K562 (cell line): ENCODE measurements around the gene ETS2. TPM values are rescaled to one million over a fixed set of nuclear protein-coding genes. Genes with fewer than 3 reads are reported as not detected.

ENCODE experiments used
- ATAC-seq: fragments of 200-7000 bp; cut with Tn5 transposase; 3 replicates; pipeline ENCODE4 v1.9.1; 2020; ENCODE audit warnings: moderate library complexity
- BruUV-seq: library from RNA; stranded (reverse); fragments of 400-500 nt; replicated peaks from 2 replicates; lab custom pipeline; 2021; lab: Mats Ljungman, UMichigan
- CTCF ChIA-PET: fragments of 300-600 bp; formaldehyde crosslinking; extraction: SDS; loops from one replicate; lab custom pipeline; 2021; ENCODE audit warnings: low intra/inter-chr PET ratio; lab: Yijun Ruan, JAX
- POLR2A ChIA-PET: fragments of 300-600, 350-650 bp; sonication (Branson Sonifier 250); formaldehyde crosslinking; extraction: SDS; loops from one replicate; lab custom pipeline; 2021; ENCODE audit warnings: antibody characterized with exemption, inconsistent platforms; lab: Yijun Ruan, JAX
- DNase-seq, 4 experiments: peaks; one replicate each; pipeline versions ENCODE4 v3.0.0 to v3.0.0-alpha.2; 2011 to 2018; ENCODE audit warnings: low spot score in 3 of 4, mixed read lengths in 3 of 4; ENCODE audit errors: extremely low read depth in 1 of 4
- FAIRE-seq: peaks from 2 replicates; lab custom pipeline; 2011; peaks lifted over from hg19 to GRCh38; lab: Jason Lieb, UNC
- H2AFZ ChIP-seq: 2 replicates; pipeline ENCODE4 v1.6.0; 2011; ENCODE audit warnings: low read depth, low read length, control low read depth, inconsistent platforms
- H3K27ac ChIP-seq: fragments of 200-600 bp; 3 replicates; pipeline ENCODE4 v1.8.0; 2011; ENCODE audit warnings: low read depth, mild to moderate bottlenecking, control low read depth, inconsistent platforms, low read length, moderate library complexity, mixed read lengths; ENCODE audit errors: extremely low read depth
- H3K27me3 ChIP-seq, 2 experiments: fragments of 300-600 bp in 1 of 2; 2 replicates in 1 of 2; 3 replicates in 1 of 2; pipeline versions ENCODE4 v1.6.0 to v1.8.0; 2011; ENCODE audit warnings: inconsistent platforms in 2 of 2, low read length in 2 of 2, mild to moderate bottlenecking in 1 of 2, mixed read lengths in 1 of 2, moderate library complexity in 1 of 2; ENCODE audit not compliant: control insufficient read depth in 2 of 2, insufficient read depth in 2 of 2
- H3K36me3 ChIP-seq: fragments of 300-600 bp; 3 replicates; pipeline ENCODE4 v1.8.0; 2011; ENCODE audit warnings: mild to moderate bottlenecking, low read length, inconsistent platforms; ENCODE audit not compliant: control insufficient read depth, insufficient read depth
- H3K4me1 ChIP-seq, 2 experiments: fragments of 200-600 bp in 1 of 2; replicated peaks in 1 of 2; 2 replicates in 1 of 2; 3 replicates in 1 of 2; pipeline versions ENCODE4 v1.5.1 to v1.8.0; 2011; ENCODE audit warnings: inconsistent platforms in 2 of 2, low read length in 2 of 2, mild to moderate bottlenecking in 1 of 2, mixed read lengths in 1 of 2, moderate library complexity in 1 of 2; ENCODE audit not compliant: control insufficient read depth in 2 of 2, insufficient read depth in 2 of 2
- H3K4me2 ChIP-seq: 2 replicates; pipeline ENCODE4 v1.6.1; 2011; ENCODE audit warnings: low read length, control low read depth, inconsistent platforms, mixed read lengths; ENCODE audit not compliant: insufficient read depth
- H3K4me3 ChIP-seq: fragments of 200-600 bp; sonication (generic), shearing (Covaris generic); 2 replicates; pipeline ENCODE4 v1.5.1; 2016; ENCODE audit warnings: control low read depth, inconsistent platforms
- H3K79me2 ChIP-seq: fragments of 200-600 bp; 3 replicates; pipeline ENCODE4 v1.8.0; 2011; ENCODE audit warnings: low read length, inconsistent platforms; ENCODE audit not compliant: control insufficient read depth, insufficient read depth
- H3K9ac ChIP-seq, 2 experiments: 2 replicates each; pipeline versions ENCODE4 v1.6.0 to v1.6.1; 2011; ENCODE audit warnings: low read depth in 2 of 2, low read length in 2 of 2, control low read depth in 1 of 2, inconsistent platforms in 1 of 2, mild to moderate bottlenecking in 1 of 2, mixed read lengths in 1 of 2; ENCODE audit not compliant: insufficient read depth in 1 of 2
- H3K9me1 ChIP-seq: one replicate; pipeline ENCODE4 v1.6.0; 2011; ENCODE audit warnings: inconsistent platforms, mild to moderate bottlenecking, low read length, moderate library complexity; ENCODE audit not compliant: control insufficient read depth, insufficient read depth
- H3K9me3 ChIP-seq: replicated peaks from 2 replicates; pipeline ENCODE4 v1.5.1; 2011; ENCODE audit warnings: low read depth, low read length, inconsistent platforms; ENCODE audit not compliant: control insufficient read depth, insufficient read depth
- H4K20me1 ChIP-seq: replicated peaks from 2 replicates; pipeline ENCODE4 v1.6.1; 2011; ENCODE audit warnings: low read length, inconsistent platforms, mixed read lengths; ENCODE audit not compliant: control insufficient read depth, insufficient read depth
- BDP1 ChIP-seq: IDR thresholded peaks from 3 replicates; pipeline ENCODE4 v1.6.1; 2011; ENCODE audit not compliant: insufficient read length, insufficient read depth
- ETV5 ChIP-seq: sonication (generic); formaldehyde crosslinking; IDR thresholded peaks from 2 replicates; pipeline ENCODE4 v1.4.0; 2020; ENCODE audit warnings: low read depth, mild to moderate bottlenecking, missing genetic modification reagents
- HDAC3 ChIP-seq: fragments of 450-650 bp; IDR thresholded peaks from 2 replicates; pipeline ENCODE4 v1.6.1; 2018; ENCODE audit warnings: borderline replicate concordance, mild to moderate bottlenecking, moderate library complexity; ENCODE audit not compliant: partially characterized antibody
- HDAC8 ChIP-seq: fragments of 450-650 bp; IDR thresholded peaks from 2 replicates; pipeline ENCODE4 v1.6.1; 2016; ENCODE audit warnings: mild to moderate bottlenecking, missing genetic modification characterization, moderate library complexity, missing compliant biosample characterization
- HMG20A ChIP-seq: fragments of 450-650 bp; formaldehyde crosslinking; conservative IDR thresholded peaks from 2 replicates; pipeline ENCODE4 v1.4.0; 2020; ENCODE audit warnings: mild to moderate bottlenecking, mixed read lengths
- MCM5 ChIP-seq: fragments of 450-650 bp; IDR thresholded peaks from 2 replicates; pipeline ENCODE4 v1.6.1; 2016; ENCODE audit warnings: low read depth
- OTX1 ChIP-seq: fragments of 450-650 bp; formaldehyde crosslinking; IDR thresholded peaks from 2 replicates; pipeline ENCODE4 v1.4.0; 2022; ENCODE audit warnings: mild to moderate bottlenecking
- RFX7 ChIP-seq: fragments of 250-450 bp; sonication (Bioruptor Pico); IDR thresholded peaks from 2 replicates; pipeline ENCODE4 v1.5.1; 2021; ENCODE audit warnings: mild to moderate bottlenecking
- RNF2 ChIP-seq: sonication (generic); IDR thresholded peaks from 2 replicates; pipeline ENCODE4 v1.6.1; 2016
- SUPT5H ChIP-seq: fragments of 450-650 bp; IDR thresholded peaks from 2 replicates; pipeline ENCODE4 v1.6.1; 2016
- ZNF77 ChIP-seq: fragments of 250-450 bp; sonication (Bioruptor Pico); IDR thresholded peaks from 2 replicates; pipeline ENCODE4 v1.5.0; 2020
- WGBS: fragments of 100-300 bp; shearing (Covaris generic); methylation state at CpG from one replicate; pipeline ENCODE4 v1.1.6; 2016; ENCODE audit warnings: low coverage, mixed read lengths; ENCODE audit not compliant: insufficient coverage; ENCODE audit errors: missing lambda C conversion rate; 5-methylcytosine and 5-hydroxymethylcytosine counted together
- in situ Hi-C: fragments of 300-500 bp; cut with MboI; formaldehyde crosslinking; loops from 4 replicates; pipeline ENCODE4 v1.15.0; 2018; ENCODE audit warnings: inconsistent platforms, mixed read lengths
- intact Hi-C: fragments of 100-400 bp; cut with micrococcal nuclease; formaldehyde crosslinking; loops from 2 replicates; pipeline ENCODE4 v1.14.2; 2022
- polyA plus RNA-seq, 8 experiments: library from polyadenylated mRNA; depleted of rRNA in 4 of 8; stranded (reverse) in 5 of 8; unstranded in 3 of 8; fragments of >200 nt; fragmentation: Nextera tagmentation in 2 of 8; fragmentation: Illumina TruSeq in 1 of 8; extraction: Ambion mirVana in 2 of 8; extraction: Trizol in 1 of 8; gene quantifications; 2 replicates each; pipeline versions ENCODE4 v1.2.1 to v1.2.3, GENCODE V29; 2011 to 2014; ENCODE audit warnings: inconsistent platforms in 1 of 8, missing spikeins in 1 of 8
- total RNA-seq, 7 experiments: library from RNA; depleted of rRNA in 6 of 7; stranded (reverse); fragments of >200 nt in 6 of 7; fragmentation: Illumina TruSeq in 2 of 7; extraction: Trizol in 2 of 7; gene quantifications; 2 replicates each; pipeline versions ENCODE4 v1.2.1 to v1.2.3, GENCODE V29; 2011 to 2021; ENCODE audit warnings: low replicate concordance in 1 of 7
- TF ChIP-seq, protein P1 (sequence below): fragments of 450-650 bp; formaldehyde crosslinking; IDR thresholded peaks from 2 replicates; pipeline ENCODE4 v1.4.0; 2022; ENCODE audit warnings: mild to moderate bottlenecking, moderate library complexity
- TF ChIP-seq, protein P2 (sequence below): fragments of 150-350 bp; IDR thresholded peaks from 2 replicates; pipeline ENCODE4 v1.6.1; 2014; ENCODE audit warnings: low read depth, mild to moderate bottlenecking, low read length, borderline replicate concordance

Gene ETS2
- total and polyA plus RNA-seq, 9 of the 15 experiments (the other 6 are each of a cell fraction or from before 2014, with no cell fraction given): 1.7 to 24.4 (median 12.2) TPM

DNA sequence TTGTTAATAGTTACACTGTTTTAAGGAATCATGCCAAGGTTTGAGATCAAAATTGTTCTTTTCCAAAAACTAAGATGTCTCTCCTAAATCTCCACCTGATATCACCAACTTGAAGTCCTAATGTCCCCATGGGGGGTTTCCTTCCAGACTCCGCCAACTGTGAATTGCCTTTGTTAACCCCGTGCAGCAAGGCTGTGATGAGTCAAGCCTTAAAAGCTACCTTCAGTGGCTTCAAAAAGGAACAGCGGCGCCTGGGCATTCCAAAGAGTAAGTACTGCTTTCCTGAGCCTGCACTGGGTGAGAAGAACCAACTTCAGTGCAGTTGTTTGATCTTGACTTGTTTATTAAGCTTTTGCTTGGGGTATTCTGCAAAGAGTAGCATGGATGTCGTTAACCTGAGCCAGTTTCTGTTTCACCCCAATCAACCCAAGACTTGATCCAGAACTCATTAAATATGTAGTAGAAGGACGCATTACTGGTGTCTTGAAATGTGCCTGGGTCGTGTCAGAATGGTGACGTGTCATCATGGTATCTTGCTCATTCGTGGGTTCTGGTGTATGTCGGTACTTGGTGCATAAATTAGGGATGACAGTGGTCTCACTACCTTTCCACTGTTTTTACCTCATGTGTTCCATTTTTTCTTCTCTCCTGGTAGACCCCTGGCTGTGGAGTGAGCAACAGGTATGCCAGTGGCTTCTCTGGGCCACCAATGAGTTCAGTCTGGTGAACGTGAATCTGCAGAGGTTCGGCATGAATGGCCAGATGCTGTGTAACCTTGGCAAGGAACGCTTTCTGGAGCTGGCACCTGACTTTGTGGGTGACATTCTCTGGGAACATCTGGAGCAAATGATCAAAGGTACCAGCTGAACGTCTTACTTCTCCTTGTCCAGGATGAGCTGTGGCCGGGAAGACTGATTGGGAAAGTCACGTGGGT, 8.7 kb downstream of the ETS2 start:
- Histone ChIP-seq H3K27me3 (no peaks in the 10 kb centered on the region), H4K20me1 (0 out of 2 replicates have a peak, but pooled peaks cover 2% of the 10 kb centered on the region), H3K36me3 (peaks cover 94% of the 10 kb centered on the region), H3K27ac (no peak overlapping the region), H3K79me2 (peaks cover 2% of the 10 kb centered on the region; the same call in 1 of the 3 replicates), H3K9ac (no peak overlapping the region), H3K4me2 (no peak overlapping the region), H3K4me1 (no peaks in the 10 kb centered on the region), H3K4me3 (no peak overlapping the region), H2AFZ (no peak overlapping the region), H3K9me1 (peaks cover 3% of the 10 kb centered on the region), H3K9me3 (no peaks in the 10 kb centered on the region)
- ATAC-seq (no peak), DNase-seq (no peak), FAIRE-seq (no peak)
- in situ Hi-C loops (no loop called here), intact Hi-C loops (no loop called here)
- no peak for TF ChIP-seq HDAC8 (tag)
- TF ChIP-seq, protein P1, sequence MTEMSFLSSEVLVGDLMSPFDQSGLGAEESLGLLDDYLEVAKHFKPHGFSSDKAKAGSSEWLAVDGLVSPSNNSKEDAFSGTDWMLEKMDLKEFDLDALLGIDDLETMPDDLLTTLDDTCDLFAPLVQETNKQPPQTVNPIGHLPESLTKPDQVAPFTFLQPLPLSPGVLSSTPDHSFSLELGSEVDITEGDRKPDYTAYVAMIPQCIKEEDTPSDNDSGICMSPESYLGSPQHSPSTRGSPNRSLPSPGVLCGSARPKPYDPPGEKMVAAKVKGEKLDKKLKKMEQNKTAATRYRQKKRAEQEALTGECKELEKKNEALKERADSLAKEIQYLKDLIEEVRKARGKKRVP (CRISPR knock-in tag): no peak
- TF ChIP-seq HMG20A (CRISPR knock-in tag): no peak
- TF ChIP-seq RFX7: no peak
- TF ChIP-seq BDP1: no peak
- no peak for TF ChIP-seq HDAC3
- TF ChIP-seq MCM5: no peak
- TF ChIP-seq ZNF77: no peak
- no peak for TF ChIP-seq SUPT5H
- TF ChIP-seq ETV5 (CRISPR knock-in tag): no peak
- no peak for TF ChIP-seq OTX1 (CRISPR knock-in tag)
- no peak for TF ChIP-seq RNF2
- TF ChIP-seq, protein P2, sequence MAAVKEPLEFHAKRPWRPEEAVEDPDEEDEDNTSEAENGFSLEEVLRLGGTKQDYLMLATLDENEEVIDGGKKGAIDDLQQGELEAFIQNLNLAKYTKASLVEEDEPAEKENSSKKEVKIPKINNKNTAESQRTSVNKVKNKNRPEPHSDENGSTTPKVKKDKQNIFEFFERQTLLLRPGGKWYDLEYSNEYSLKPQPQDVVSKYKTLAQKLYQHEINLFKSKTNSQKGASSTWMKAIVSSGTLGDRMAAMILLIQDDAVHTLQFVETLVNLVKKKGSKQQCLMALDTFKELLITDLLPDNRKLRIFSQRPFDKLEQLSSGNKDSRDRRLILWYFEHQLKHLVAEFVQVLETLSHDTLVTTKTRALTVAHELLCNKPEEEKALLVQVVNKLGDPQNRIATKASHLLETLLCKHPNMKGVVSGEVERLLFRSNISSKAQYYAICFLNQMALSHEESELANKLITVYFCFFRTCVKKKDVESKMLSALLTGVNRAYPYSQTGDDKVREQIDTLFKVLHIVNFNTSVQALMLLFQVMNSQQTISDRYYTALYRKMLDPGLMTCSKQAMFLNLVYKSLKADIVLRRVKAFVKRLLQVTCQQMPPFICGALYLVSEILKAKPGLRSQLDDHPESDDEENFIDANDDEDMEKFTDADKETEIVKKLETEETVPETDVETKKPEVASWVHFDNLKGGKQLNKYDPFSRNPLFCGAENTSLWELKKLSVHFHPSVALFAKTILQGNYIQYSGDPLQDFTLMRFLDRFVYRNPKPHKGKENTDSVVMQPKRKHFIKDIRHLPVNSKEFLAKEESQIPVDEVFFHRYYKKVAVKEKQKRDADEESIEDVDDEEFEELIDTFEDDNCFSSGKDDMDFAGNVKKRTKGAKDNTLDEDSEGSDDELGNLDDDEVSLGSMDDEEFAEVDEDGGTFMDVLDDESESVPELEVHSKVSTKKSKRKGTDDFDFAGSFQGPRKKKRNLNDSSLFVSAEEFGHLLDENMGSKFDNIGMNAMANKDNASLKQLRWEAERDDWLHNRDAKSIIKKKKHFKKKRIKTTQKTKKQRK: no peak
- ChIA-PET POLR2A (interaction anchor here (0.6 to 1.9 kb wide), 3 partner anchors 11 to 197 kb away, joined by 3 to 7 read pairs (median 3); no protein-coding TSS in a partner anchor), CTCF (no interaction called here)
- WGBS: 96% methylated on average over 16 of the region's 16 CpGs
- no TSS peak for BruUV-seq
